ENCODE measurements around the gene ELP1.

GRCh38 chr9:108845507-108845906, 88.4 kb downstream of the ELP1 start:
- TF ChIP-seq EZH2 (IDR thresholded peaks at IDR 0.05; ENCODE audit: insufficient read depth, poor library complexity, severe bottlenecking) (no peak), EZH2phosphoT487 (IDR thresholded peaks at IDR 0.05; ENCODE audit: insufficient read depth, low read depth) (no peak)
